PFSK-1 (cell line): ENCODE measurements around the gene SPRR3.

Experiments
- FOXP2 ChIP-seq: optimal IDR thresholded peaks from 2 replicates; pipeline ENCODE3; 2011; ENCODE audit warnings: borderline replicate concordance, control low read depth, inconsistent platforms; ENCODE audit not compliant: insufficient read depth; ENCODE audit errors: extremely low read length, extremely low read depth
- POLR2AphosphoS5 ChIP-seq: IDR thresholded peaks from 2 replicates; pipeline ENCODE4 v1.6.1; 2012; ENCODE audit warnings: low read depth, mild to moderate bottlenecking, control low read depth, low read length, moderate library complexity
- SIN3A ChIP-seq: IDR thresholded peaks from 2 replicates; pipeline ENCODE4 v1.6.1; 2012; ENCODE audit warnings: mild to moderate bottlenecking, low read length, moderate library complexity, borderline replicate concordance; ENCODE audit not compliant: insufficient read depth
- TAF1 ChIP-seq: IDR thresholded peaks from 2 replicates; pipeline ENCODE4 v1.6.1; 2012; ENCODE audit warnings: low read length, control low read depth, borderline replicate concordance; ENCODE audit not compliant: insufficient read depth
- TF ChIP-seq, protein P1 (sequence below), 2 experiments: IDR thresholded peaks; 2 replicates each; pipeline versions ENCODE4 v1.6.1 to v1.8.0; 2011 to 2012; ENCODE audit warnings: low read depth in 2 of 2, low read length in 2 of 2, control low read depth in 1 of 2, inconsistent platforms in 1 of 2, mild to moderate bottlenecking in 1 of 2, moderate library complexity in 1 of 2; ENCODE audit not compliant: insufficient read depth in 1 of 2

SPRR3 gene

GRCh38 chr1:152972196-152972886 is 29.2 kb upstream of the SPRR3 start:
- TF ChIP-seq SIN3A: no peak

DNA sequence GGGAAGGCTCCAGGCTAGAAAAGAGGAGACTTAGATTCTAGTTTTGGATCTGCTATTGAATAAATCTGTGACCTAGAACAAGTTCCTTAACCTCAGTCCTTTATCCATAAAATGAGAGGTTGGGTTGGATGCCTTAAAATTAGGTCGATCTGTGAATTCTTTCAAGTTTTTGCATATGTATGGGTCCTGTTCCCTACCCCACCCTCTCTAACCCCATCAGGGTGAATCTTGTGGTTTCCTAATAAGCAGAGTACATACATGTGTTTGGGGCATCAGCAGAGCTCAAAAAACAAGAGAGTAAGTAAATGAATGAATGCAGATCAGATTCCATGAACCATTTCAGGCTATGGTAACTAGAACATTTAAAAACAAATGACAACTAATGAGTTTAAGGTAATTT is 24.9 kb upstream of the SPRR3 start:
- no peak for TF ChIP-seq POLR2AphosphoS5
- TF ChIP-seq, protein P1, sequence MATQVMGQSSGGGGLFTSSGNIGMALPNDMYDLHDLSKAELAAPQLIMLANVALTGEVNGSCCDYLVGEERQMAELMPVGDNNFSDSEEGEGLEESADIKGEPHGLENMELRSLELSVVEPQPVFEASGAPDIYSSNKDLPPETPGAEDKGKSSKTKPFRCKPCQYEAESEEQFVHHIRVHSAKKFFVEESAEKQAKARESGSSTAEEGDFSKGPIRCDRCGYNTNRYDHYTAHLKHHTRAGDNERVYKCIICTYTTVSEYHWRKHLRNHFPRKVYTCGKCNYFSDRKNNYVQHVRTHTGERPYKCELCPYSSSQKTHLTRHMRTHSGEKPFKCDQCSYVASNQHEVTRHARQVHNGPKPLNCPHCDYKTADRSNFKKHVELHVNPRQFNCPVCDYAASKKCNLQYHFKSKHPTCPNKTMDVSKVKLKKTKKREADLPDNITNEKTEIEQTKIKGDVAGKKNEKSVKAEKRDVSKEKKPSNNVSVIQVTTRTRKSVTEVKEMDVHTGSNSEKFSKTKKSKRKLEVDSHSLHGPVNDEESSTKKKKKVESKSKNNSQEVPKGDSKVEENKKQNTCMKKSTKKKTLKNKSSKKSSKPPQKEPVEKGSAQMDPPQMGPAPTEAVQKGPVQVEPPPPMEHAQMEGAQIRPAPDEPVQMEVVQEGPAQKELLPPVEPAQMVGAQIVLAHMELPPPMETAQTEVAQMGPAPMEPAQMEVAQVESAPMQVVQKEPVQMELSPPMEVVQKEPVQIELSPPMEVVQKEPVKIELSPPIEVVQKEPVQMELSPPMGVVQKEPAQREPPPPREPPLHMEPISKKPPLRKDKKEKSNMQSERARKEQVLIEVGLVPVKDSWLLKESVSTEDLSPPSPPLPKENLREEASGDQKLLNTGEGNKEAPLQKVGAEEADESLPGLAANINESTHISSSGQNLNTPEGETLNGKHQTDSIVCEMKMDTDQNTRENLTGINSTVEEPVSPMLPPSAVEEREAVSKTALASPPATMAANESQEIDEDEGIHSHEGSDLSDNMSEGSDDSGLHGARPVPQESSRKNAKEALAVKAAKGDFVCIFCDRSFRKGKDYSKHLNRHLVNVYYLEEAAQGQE (IDR thresholded peaks at IDR 0.05; ENCODE audit: insufficient read depth in 1 of 2, low read depth in 2 of 2, low read length in 2 of 2): no peak
- no peak for TF ChIP-seq TAF1
- TF ChIP-seq SIN3A: no peak
- no peak for TF ChIP-seq FOXP2

GRCh38 chr1:152977614-152978013 is 23.9 kb upstream of the SPRR3 start:
- no peak for TF ChIP-seq FOXP2
- TF ChIP-seq POLR2AphosphoS5: no peak
- no peak for TF ChIP-seq TAF1
- no peak for TF ChIP-seq SIN3A
- TF ChIP-seq, protein P1 (IDR thresholded peaks at IDR 0.05; ENCODE audit: insufficient read depth in 1 of 2, low read depth in 2 of 2, low read length in 2 of 2): no peak

DNA sequence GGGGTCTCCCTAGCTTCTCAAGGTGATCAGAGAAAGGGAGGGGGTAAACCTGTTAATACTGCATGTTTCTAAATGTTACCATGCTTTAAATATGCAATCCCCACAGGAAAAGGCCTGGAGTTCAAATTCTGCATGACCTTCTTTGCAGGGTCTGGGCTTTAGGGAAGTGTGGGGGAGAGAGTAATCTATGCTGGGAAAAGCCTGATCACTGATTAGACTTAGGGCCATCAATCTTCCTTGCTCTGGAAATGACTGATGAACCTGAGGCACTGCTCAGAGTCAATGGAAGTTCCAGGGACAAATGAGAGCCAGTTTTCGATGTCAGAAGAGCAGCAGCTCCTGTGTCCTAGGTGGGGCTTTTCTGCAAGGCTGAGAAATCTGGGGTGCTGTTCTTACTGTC is 20.9 kb upstream of the SPRR3 start:
- TF ChIP-seq SIN3A: no peak
- TF ChIP-seq FOXP2: no peak
- no peak for TF ChIP-seq POLR2AphosphoS5
- TF ChIP-seq, protein P1 (IDR thresholded peaks at IDR 0.05; ENCODE audit: insufficient read depth in 1 of 2, low read depth in 2 of 2, low read length in 2 of 2): no peak
- no peak for TF ChIP-seq TAF1

- TF ChIP-seq TAF1 (no peak), POLR2AphosphoS5 (no peak)
Observed at GRCh38 chr1:152981146-152981871, 20.2 kb upstream of the SPRR3 start.

GRCh38 chr1:152982076-152982475 is 19.5 kb upstream of the SPRR3 start:
- TF ChIP-seq POLR2AphosphoS5 (no peak), TAF1 (no peak), FOXP2 (no peak)
- TF ChIP-seq, protein P1 (IDR thresholded peaks at IDR 0.05; ENCODE audit: insufficient read depth in 1 of 2, low read depth in 2 of 2, low read length in 2 of 2): no peak
